OCI-LY1 (cell line): ENCODE results near the gene SUPT5H.

Experiments used
- H2AFZ ChIP-seq: fragments of 200-600 bp; sonication (generic), shearing (Covaris generic); 2 replicates; pipeline ENCODE4 v1.6.0; 2014; ENCODE audit warnings: antibody characterized with exemption, mild to moderate bottlenecking, low read length
- H3F3A ChIP-seq: fragments of 200-600 bp; sonication (generic), shearing (Covaris generic); 2 replicates; pipeline ENCODE4 v1.6.0; 2014; ENCODE audit warnings: mild to moderate bottlenecking, antibody characterized with exemption, low read length, moderate library complexity; ENCODE audit not compliant: insufficient read depth
- H3K27ac ChIP-seq: fragments of 200-600 bp; sonication (generic); 2 replicates; pipeline ENCODE4 v1.5.1; 2014; ENCODE audit warnings: low read length, mixed run types, mild to moderate bottlenecking, low read depth; ENCODE audit not compliant: poor library complexity, severe bottlenecking
- H3K27me3 ChIP-seq: fragments of 200-600 bp; sonication (generic); 2 replicates; pipeline ENCODE4 v1.6.0; 2014; ENCODE audit warnings: antibody characterized with exemption, mild to moderate bottlenecking, low read length, moderate library complexity; ENCODE audit not compliant: insufficient read depth
- H3K36me3 ChIP-seq: fragments of 200-600 bp; sonication (generic); 2 replicates; pipeline ENCODE4 v1.6.1; 2014; ENCODE audit warnings: mild to moderate bottlenecking, antibody characterized with exemption, low read length, moderate library complexity, mixed read lengths; ENCODE audit not compliant: insufficient read depth
- H3K4me1 ChIP-seq: fragments of 200-600 bp; sonication (generic); 2 replicates; pipeline ENCODE4 v1.5.1; 2014; ENCODE audit warnings: mild to moderate bottlenecking, low read length, moderate library complexity; ENCODE audit not compliant: insufficient read depth, severe bottlenecking
- H3K4me2 ChIP-seq: fragments of 200-600 bp; sonication (generic), shearing (Covaris generic); 2 replicates; pipeline ENCODE4 v1.6.1; 2014; ENCODE audit warnings: low read length
- H3K4me3 ChIP-seq: fragments of 200-600 bp; sonication (generic); 2 replicates; pipeline ENCODE4 v1.5.1; 2014; ENCODE audit warnings: low read length, low read depth, mild to moderate bottlenecking, mixed read lengths; ENCODE audit not compliant: poor library complexity, severe bottlenecking
- H3K79me2 ChIP-seq: fragments of 200-600 bp; shearing (Covaris generic); 2 replicates; pipeline ENCODE4 v1.6.1; 2016; ENCODE audit warnings: mixed run types, low read length, mixed read lengths; ENCODE audit not compliant: insufficient read depth
- H3K9ac ChIP-seq: fragments of 200-600 bp; sonication (generic), shearing (Covaris generic); 2 replicates; pipeline ENCODE4 v1.6.1; 2014; ENCODE audit warnings: mild to moderate bottlenecking, low read length, mixed read lengths
- H3K9me2 ChIP-seq: fragments of 200-600 bp; sonication (generic), shearing (Covaris generic); 2 replicates; pipeline ENCODE4 v1.6.1; 2014; ENCODE audit warnings: low read depth, mild to moderate bottlenecking, low read length, mixed read lengths
- H3K9me3 ChIP-seq: fragments of 200-600 bp; shearing (Covaris generic); 2 replicates; pipeline ENCODE4 v1.6.1; 2014; ENCODE audit warnings: low read length, mixed read lengths
- H4K20me1 ChIP-seq: fragments of 200-600 bp; sonication (generic), shearing (Covaris generic); 2 replicates; pipeline ENCODE4 v1.6.0; 2016; ENCODE audit warnings: mild to moderate bottlenecking, low read length; ENCODE audit not compliant: insufficient read depth
- EZH2 ChIP-seq: fragments of 200-600 bp; sonication (generic), shearing (Covaris generic); IDR thresholded peaks from 2 replicates; pipeline ENCODE4 v1.8.0; 2017; ENCODE audit warnings: borderline replicate concordance, mixed run types, mild to moderate bottlenecking, antibody characterized with exemption, low read length, moderate library complexity, mixed read lengths
- TF ChIP-seq, protein P1 (sequence below): fragments of 200-600 bp; sonication (generic), shearing (Covaris generic); IDR thresholded peaks from 2 replicates; pipeline ENCODE4 v1.5.1; 2017; ENCODE audit warnings: mild to moderate bottlenecking, antibody characterized with exemption, low read length, moderate library complexity, mixed read lengths

Gene SUPT5H

DNA sequence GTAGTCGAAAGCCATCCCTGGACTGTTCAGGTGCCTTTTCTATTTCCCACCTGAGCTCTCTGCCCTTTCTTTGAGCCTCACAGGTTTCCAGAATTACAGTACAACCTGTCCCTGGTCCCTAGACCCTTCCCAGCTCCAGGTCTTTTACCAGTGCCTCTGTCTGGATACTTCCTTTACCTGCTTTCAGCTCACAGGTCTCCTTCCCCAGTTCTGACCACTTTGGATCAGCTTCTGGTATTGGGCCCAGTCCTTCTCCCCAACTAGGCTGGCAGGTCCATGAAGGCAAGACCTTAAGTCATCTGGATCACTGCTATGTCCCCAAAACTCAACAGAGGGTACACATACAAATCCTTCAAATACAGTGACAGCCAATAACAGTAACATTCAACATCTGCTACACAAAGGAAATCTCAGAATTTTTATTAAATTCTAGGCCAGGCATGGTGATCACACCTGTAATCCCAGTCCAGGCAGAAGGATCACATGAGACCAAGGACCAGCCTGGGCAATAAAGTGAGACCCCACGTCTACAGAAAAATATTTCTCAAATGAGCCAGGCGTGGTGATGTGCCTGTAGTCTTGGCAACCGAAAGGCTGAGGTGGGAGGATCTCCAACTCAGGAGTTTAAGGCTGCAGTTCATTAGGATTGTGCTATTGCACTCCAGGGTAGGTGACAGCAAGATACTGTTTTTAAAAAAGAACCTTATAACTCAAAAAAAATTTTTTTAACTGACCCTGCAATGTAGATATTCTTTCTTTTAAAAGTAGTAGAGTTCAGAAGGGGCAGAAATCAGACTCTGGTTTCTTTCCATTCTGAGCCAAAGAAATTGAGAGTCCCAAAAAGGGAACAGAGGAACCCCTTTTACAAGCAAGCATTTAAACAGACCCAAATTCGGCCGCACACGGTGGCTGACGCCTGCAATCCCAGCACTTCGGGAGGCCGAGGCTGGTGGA is 11.0 kb upstream of the SUPT5H start:
- peaks cover 9% of the 10 kb centered on the region; the same call in 1 of the 2 replicates for H3K79me2 ChIP-seq

DNA sequence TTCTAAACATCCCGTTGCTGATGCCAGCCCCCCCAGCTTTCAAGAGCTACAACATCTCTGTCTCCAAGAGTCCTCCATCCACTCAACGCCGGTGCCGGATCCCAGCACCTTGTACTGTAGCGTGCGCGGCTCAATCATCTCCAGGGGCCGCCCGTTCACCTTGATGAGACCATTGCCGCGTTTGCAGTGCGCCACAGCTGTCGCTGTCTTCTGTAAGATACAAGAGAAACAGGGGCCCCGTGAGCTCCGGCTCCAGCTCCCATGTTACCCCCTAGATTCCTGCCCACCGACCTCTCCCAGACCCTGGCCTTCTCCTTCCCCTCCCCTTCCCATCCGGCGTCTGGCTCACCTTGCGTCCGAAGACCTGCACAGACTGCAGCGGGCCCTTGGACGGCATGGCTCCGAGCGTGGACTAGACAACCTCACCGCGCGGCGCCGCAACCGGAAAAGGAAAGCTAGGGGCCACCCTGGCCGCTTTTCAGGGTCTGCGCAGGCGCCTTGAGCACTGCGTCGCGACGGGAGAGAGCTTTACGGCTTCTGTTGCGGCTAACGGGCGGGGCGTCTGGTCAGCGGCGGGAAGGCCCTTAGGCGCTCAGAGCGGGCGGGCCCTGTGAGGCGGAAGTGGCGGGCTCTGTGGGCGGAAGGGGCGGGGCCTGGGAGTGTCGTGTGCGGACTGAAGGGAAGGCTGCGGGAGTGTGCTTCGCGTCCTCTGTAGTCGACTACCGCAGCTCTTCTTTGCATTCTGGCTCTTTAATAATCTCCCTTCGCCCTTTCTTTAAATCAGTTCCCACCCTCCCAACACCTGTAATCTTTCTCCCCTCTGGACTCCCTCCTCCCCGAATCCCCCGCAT is 9.7 kb upstream of the SUPT5H start, which contains the start of gene RPS16:
Gene RPS16, minus strand, starts transcription at position 451 of the 851 bp plus-strand sequence. Its CDS starts 54 bp downstream, at position 397.
- Histone ChIP-seq H3K27me3 (no peaks in the 10 kb centered on the region), H3K9me2 (no peaks in the 10 kb centered on the region), H3K9me3 (no peaks in the 10 kb centered on the region), H3K27ac (peak within 1 kb of the TSS; percentile 51), H3K36me3 (peaks cover 44% of the 10 kb centered on the region), H2AFZ (no peak within 1 kb of the TSS), H3K9ac (peak within 1 kb of the TSS; percentile 98), H3K4me2 (peak within 1 kb of the TSS; percentile 88), H3F3A (peaks cover 5% of the 10 kb centered on the region; the same call in 1 of the 2 replicates), H3K4me1 (peaks cover 39% of the 10 kb centered on the region), H4K20me1 (0 out of 2 replicates have a peak, but pooled peaks cover 2% of the 10 kb centered on the region), H3K4me3 (peak within 1 kb of the TSS; percentile 97), H3K79me2 (peaks cover 9% of the 10 kb centered on the region; the same call in 1 of the 2 replicates)
- no peak for TF ChIP-seq EZH2
- TF ChIP-seq, protein P1, sequence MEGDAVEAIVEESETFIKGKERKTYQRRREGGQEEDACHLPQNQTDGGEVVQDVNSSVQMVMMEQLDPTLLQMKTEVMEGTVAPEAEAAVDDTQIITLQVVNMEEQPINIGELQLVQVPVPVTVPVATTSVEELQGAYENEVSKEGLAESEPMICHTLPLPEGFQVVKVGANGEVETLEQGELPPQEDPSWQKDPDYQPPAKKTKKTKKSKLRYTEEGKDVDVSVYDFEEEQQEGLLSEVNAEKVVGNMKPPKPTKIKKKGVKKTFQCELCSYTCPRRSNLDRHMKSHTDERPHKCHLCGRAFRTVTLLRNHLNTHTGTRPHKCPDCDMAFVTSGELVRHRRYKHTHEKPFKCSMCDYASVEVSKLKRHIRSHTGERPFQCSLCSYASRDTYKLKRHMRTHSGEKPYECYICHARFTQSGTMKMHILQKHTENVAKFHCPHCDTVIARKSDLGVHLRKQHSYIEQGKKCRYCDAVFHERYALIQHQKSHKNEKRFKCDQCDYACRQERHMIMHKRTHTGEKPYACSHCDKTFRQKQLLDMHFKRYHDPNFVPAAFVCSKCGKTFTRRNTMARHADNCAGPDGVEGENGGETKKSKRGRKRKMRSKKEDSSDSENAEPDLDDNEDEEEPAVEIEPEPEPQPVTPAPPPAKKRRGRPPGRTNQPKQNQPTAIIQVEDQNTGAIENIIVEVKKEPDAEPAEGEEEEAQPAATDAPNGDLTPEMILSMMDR, result no peak

More for the DNA sequence above, 11.0 kb upstream of the SUPT5H start:
- peaks cover 5% of the 10 kb centered on the region; the same call in 1 of the 2 replicates for H3F3A ChIP-seq
- peak overlapping the region; percentile 97 for H3K4me3 ChIP-seq
- H2AFZ ChIP-seq, result no peak overlapping the region
- H4K20me1 ChIP-seq, result 0 out of 2 replicates have a peak, but pooled peaks cover 2% of the 10 kb centered on the region
- H3K27me3 ChIP-seq, result no peaks in the 10 kb centered on the region
- no peak overlapping the region for H3K27ac ChIP-seq
- H3K9ac ChIP-seq, result peak overlapping the region; percentile 98
- TF ChIP-seq, protein P1, result no peak
- TF ChIP-seq EZH2, result no peak
- H3K9me3 ChIP-seq, result no peaks in the 10 kb centered on the region
- peaks cover 26% of the 10 kb centered on the region for H3K4me1 ChIP-seq
- H3K36me3 ChIP-seq, result peaks cover 44% of the 10 kb centered on the region
- H3K9me2 ChIP-seq, result no peaks in the 10 kb centered on the region
- peak overlapping the region; percentile 80 for H3K4me2 ChIP-seq

DNA sequence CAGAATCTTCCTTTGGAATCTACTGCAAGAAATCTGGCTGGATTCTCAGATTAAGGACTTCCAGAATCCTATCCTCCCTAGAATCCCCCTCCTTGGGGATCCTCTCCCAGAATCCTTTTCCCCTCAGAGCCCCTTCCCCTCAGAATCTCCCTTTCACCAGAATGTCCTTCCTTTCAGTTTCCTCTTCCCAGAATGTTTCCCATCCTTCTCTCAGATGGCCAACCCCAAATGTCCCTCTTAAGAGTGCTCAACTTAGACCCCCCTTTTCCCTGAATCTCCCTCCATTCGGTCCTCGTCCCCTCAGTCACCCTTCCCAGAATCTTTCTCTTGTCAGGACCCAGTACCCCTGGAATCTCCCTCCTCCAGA is 9.0 kb upstream of the SUPT5H start:
- peak overlapping the region; percentile 97 for H3K4me3 ChIP-seq
- peak overlapping the region; percentile 96 for H3K9ac ChIP-seq
- H4K20me1 ChIP-seq, result 0 out of 2 replicates have a peak, but pooled peaks cover 2% of the 10 kb centered on the region
- no peak overlapping the region for H2AFZ ChIP-seq
- peak overlapping the region; percentile 88 for H3K4me2 ChIP-seq
- H3K9me3 ChIP-seq, result no peaks in the 10 kb centered on the region
- peaks cover 5% of the 10 kb centered on the region; the same call in 1 of the 2 replicates for H3F3A ChIP-seq
- TF ChIP-seq, protein P1, result no peak
- no peak for TF ChIP-seq EZH2
- H3K36me3 ChIP-seq, result peaks cover 40% of the 10 kb centered on the region
- no peaks in the 10 kb centered on the region for H3K9me2 ChIP-seq
- peaks cover 44% of the 10 kb centered on the region for H3K4me1 ChIP-seq
- H3K27ac ChIP-seq, result peak overlapping the region; percentile 39
- no peaks in the 10 kb centered on the region for H3K27me3 ChIP-seq
- H3K79me2 ChIP-seq, result peaks cover 9% of the 10 kb centered on the region; the same call in 1 of the 2 replicates
